ENCODE measurements around the gene SAMD14. TPM values are rescaled to one million over a fixed set of nuclear protein-coding genes. Genes with fewer than 3 reads are reported as not detected.
A peak's percentile ranks its signal among the peaks of the same experiment; 100 is the strongest.

SAMD14 gene
- total RNA-seq, 1 donor from 2014 or later = 14.7 TPM

GRCh38 chr17:50133769-50134099 lies 3.8 kb upstream of the SAMD14 start:
- no peaks in the 10 kb centered on the region for H3K27me3 ChIP-seq (ENCODE audit: control insufficient read depth, insufficient read depth, low read length)
- H3K36me3 ChIP-seq (ENCODE audit: control insufficient read depth, insufficient read depth, low read length) = peaks cover 5% of the 10 kb centered on the region
- DNase-seq (ENCODE audit: low read depth) = no peak
- H3K4me3 ChIP-seq (ENCODE audit: low read depth, low read length) = no peak overlapping the region
- no peak for TF ChIP-seq CTCF (IDR thresholded peaks at IDR 0.05; ENCODE audit: insufficient read depth, low read length, poor library complexity, severe bottlenecking)

GRCh38 chr17:50133028-50133768 lies 3.2 kb upstream of the SAMD14 start:
- no peak for DNase-seq (ENCODE audit: low read depth)
- no peaks in the 10 kb centered on the region for H3K27me3 ChIP-seq (ENCODE audit: control insufficient read depth, insufficient read depth, low read length)
- H3K4me3 ChIP-seq (ENCODE audit: low read depth, low read length) = no peak overlapping the region
- no peak for TF ChIP-seq CTCF (IDR thresholded peaks at IDR 0.05; ENCODE audit: insufficient read depth, low read length, poor library complexity, severe bottlenecking)
- peaks cover 4% of the 10 kb centered on the region for H3K36me3 ChIP-seq (ENCODE audit: control insufficient read depth, insufficient read depth, low read length)

DNA sequence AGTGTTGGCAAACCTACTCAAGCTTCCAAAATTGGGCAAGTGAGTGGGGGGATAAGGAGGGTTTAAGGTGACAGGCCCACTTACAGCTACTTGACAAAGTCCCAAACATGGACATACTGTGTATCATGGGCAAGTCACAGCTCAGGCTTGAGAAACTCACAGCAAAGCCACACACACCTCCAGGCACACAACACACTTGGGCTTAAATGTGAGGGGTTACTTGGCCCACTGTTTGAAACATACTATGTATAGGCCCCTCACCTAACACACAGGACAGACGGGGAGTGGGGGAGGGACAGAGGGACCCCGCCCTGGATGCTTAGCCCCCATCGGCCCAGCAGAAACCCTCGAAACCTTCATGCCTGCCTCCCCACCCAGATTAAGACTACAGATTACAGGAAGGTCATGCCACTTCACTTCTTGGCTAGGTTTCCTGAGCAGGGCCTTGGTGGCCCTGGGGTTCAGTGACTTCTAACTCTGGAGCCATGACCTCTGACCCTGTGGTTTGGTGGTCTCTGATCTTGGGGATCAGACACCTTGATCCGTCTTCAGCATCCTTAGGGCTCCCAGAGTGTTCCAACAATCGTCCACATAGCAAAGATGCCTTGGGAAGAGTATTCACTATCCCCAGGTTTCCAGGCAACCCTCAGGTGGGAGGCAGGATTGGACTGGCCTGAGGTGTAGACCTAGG lies 2.3 kb upstream of the SAMD14 start:
- Histone ChIP-seq H3K4me3 (ENCODE audit: low read depth, low read length) (no peak overlapping the region), H3K27me3 (ENCODE audit: control insufficient read depth, insufficient read depth, low read length) (no peaks in the 10 kb centered on the region), H3K36me3 (ENCODE audit: control insufficient read depth, insufficient read depth, low read length) (peaks cover 2% of the 10 kb centered on the region)
- TF ChIP-seq CTCF (IDR thresholded peaks at IDR 0.05; ENCODE audit: insufficient read depth, low read length, poor library complexity, severe bottlenecking) = no peak
- DNase-seq (ENCODE audit: low read depth) = no peak

GRCh38 chr17:50130559-50131305 lies 772 bp upstream of the SAMD14 start:
- no peak for DNase-seq (ENCODE audit: low read depth)
- no peaks in the 10 kb centered on the region for H3K36me3 ChIP-seq (ENCODE audit: control insufficient read depth, insufficient read depth, low read length)
- H3K4me3 ChIP-seq (ENCODE audit: low read depth, low read length) = peak overlapping the region; percentile 43
- H3K27me3 ChIP-seq (ENCODE audit: control insufficient read depth, insufficient read depth, low read length) = no peaks in the 10 kb centered on the region
- no peak for TF ChIP-seq CTCF (IDR thresholded peaks at IDR 0.05; ENCODE audit: insufficient read depth, low read length, poor library complexity, severe bottlenecking)

DNA sequence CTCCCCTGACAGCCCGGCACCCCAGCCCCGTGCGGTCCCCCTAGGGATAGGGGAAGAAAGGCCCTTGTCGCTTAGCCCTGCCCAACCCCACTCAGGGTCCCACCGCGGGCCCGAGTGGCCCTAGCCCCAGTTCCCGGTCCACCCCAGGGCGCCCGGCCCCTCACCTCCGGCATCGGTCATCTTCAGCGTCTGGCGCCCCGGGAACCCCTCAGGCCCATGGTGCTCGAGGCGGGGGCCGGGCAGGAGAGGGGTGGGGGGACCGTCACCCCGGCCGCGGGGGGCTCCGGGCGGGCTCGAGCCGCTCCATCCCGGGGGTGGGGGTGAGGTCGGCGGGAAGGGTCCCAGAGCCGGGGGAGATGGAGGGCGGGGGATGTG lies 620 bp downstream of the SAMD14 start:
- DNase-seq (ENCODE audit: low read depth) = no peak
- H3K27me3 ChIP-seq (ENCODE audit: control insufficient read depth, insufficient read depth, low read length) = no peaks in the 10 kb centered on the region
- peak overlapping the region; percentile 43 for H3K4me3 ChIP-seq (ENCODE audit: low read depth, low read length)
- no peak for TF ChIP-seq CTCF (IDR thresholded peaks at IDR 0.05; ENCODE audit: insufficient read depth, low read length, poor library complexity, severe bottlenecking)
- H3K36me3 ChIP-seq (ENCODE audit: control insufficient read depth, insufficient read depth, low read length) = no peaks in the 10 kb centered on the region
